WTC11 (cell line): ENCODE measurements around the gene CEP85L. TPM values are rescaled to one million over a fixed set of nuclear protein-coding genes. Genes with fewer than 3 reads are reported as not detected.

ENCODE experiments used
- ATAC-seq: fragments of 200-7000 bp; cut with Tn5 transposase; 2 replicates; pipeline ENCODE4 v1.10.0; 2021; ENCODE audit warnings: mild to moderate bottlenecking, moderate library complexity
- CTCF ChIA-PET: fragments of 300-600 bp; sonication (Branson Sonifier 250); formaldehyde crosslinking; loops from one replicate; lab custom pipeline; 2021; ENCODE audit warnings: antibody characterized with exemption; lab: Charles Lee
- POLR2A ChIA-PET: fragments of 350-600 bp; sonication (Branson Sonifier 250); formaldehyde crosslinking; loops from one replicate; lab custom pipeline; 2021; ENCODE audit warnings: antibody characterized with exemption; lab: Charles Lee
- DNase-seq: peaks from one replicate; pipeline ENCODE4 v3.0.0; 2021; ENCODE audit warnings: low spot score
- H3K27ac Mint-ChIP-seq: 2 replicates; pipeline ENCODE4 v1.8.0; 2021; ENCODE audit warnings: mixed read lengths
- H3K27me3 Mint-ChIP-seq: 2 replicates; pipeline ENCODE4 v1.8.0; 2021; ENCODE audit warnings: low read depth, mild to moderate bottlenecking, moderate library complexity, mixed read lengths
- H3K36me3 Mint-ChIP-seq: 2 replicates; pipeline ENCODE4 v1.8.0; 2021; ENCODE audit warnings: mixed read lengths
- H3K4me1 Mint-ChIP-seq: 2 replicates; pipeline ENCODE4 v1.8.0; 2022; ENCODE audit warnings: mixed read lengths
- H3K4me3 Mint-ChIP-seq: 2 replicates; pipeline ENCODE4 v1.8.0; 2021; ENCODE audit warnings: mild to moderate bottlenecking, moderate library complexity, mixed read lengths
- H3K9me3 Mint-ChIP-seq: 2 replicates; pipeline ENCODE4 v1.8.0; 2021; ENCODE audit warnings: mixed read lengths
- ATF2 ChIP-seq: sonication (generic); formaldehyde crosslinking; IDR thresholded peaks from 2 replicates; pipeline ENCODE4 v1.8.1; 2022; ENCODE audit warnings: low read depth, missing genetic modification reagents, borderline replicate concordance
- ATF3 ChIP-seq: sonication (generic); formaldehyde crosslinking; conservative IDR thresholded peaks from 2 replicates; pipeline ENCODE4 v1.8.1; 2022; ENCODE audit warnings: mild to moderate bottlenecking, missing genetic modification reagents
- ETV6 ChIP-seq: sonication (generic); formaldehyde crosslinking; IDR thresholded peaks from 2 replicates; pipeline ENCODE4 v1.8.1; 2022; ENCODE audit warnings: mild to moderate bottlenecking, missing genetic modification reagents
- NFATC4 ChIP-seq: fragments of 250-450 bp; sonication (Bioruptor Pico); IDR thresholded peaks from 2 replicates; pipeline ENCODE4 v1.9.0; 2021; ENCODE audit warnings: mild to moderate bottlenecking
- NFYB ChIP-seq: sonication (generic); formaldehyde crosslinking; conservative IDR thresholded peaks from 2 replicates; pipeline ENCODE4 v1.8.0; 2022; ENCODE audit warnings: low read depth, missing genetic modification reagents
- NR3C1 ChIP-seq: sonication (generic); formaldehyde crosslinking; conservative IDR thresholded peaks from 2 replicates; pipeline ENCODE4 v1.8.1; 2023; ENCODE audit warnings: low read depth, mild to moderate bottlenecking, missing genetic modification reagents
- OVOL2 ChIP-seq: fragments of 250-450 bp; sonication (Bioruptor Pico); IDR thresholded peaks from 2 replicates; pipeline ENCODE4 v1.9.0; 2021; ENCODE audit warnings: mild to moderate bottlenecking, borderline replicate concordance
- PRRX2 ChIP-seq: fragments of 250-450 bp; sonication (Bioruptor Pico); IDR thresholded peaks from 2 replicates; pipeline ENCODE4 v1.8.0; 2021; ENCODE audit warnings: mild to moderate bottlenecking
- RELA ChIP-seq: sonication (generic); formaldehyde crosslinking; IDR thresholded peaks from 2 replicates; pipeline ENCODE4 v1.8.1; 2022; ENCODE audit warnings: missing genetic modification reagents, mild to moderate bottlenecking, borderline replicate concordance
- RORB ChIP-seq: fragments of 250-450 bp; sonication (Bioruptor Pico); IDR thresholded peaks from 2 replicates; pipeline ENCODE4 v1.9.0; 2021; ENCODE audit warnings: mild to moderate bottlenecking
- SMAD4 ChIP-seq: sonication (generic); formaldehyde crosslinking; IDR thresholded peaks from 2 replicates; pipeline ENCODE4 v1.8.0; 2022; ENCODE audit warnings: mild to moderate bottlenecking, missing genetic modification reagents
- TEAD1 ChIP-seq: sonication (generic); formaldehyde crosslinking; IDR thresholded peaks from 2 replicates; pipeline ENCODE4 v1.8.0; 2022; ENCODE audit warnings: mild to moderate bottlenecking, missing genetic modification reagents
- USF2 ChIP-seq: sonication (generic); formaldehyde crosslinking; IDR thresholded peaks from 2 replicates; pipeline ENCODE4 v1.8.1; 2023; ENCODE audit warnings: mild to moderate bottlenecking, missing genetic modification reagents, moderate library complexity
- ZNF317 ChIP-seq: sonication (generic); formaldehyde crosslinking; IDR thresholded peaks from 2 replicates; pipeline ENCODE4 v1.8.1; 2023; ENCODE audit warnings: low read depth, mild to moderate bottlenecking, moderate library complexity, missing genetic modification reagents, borderline replicate concordance
- ZNF396 ChIP-seq: fragments of 250-450 bp; sonication (Bioruptor Pico); IDR thresholded peaks from 2 replicates; pipeline ENCODE4 v1.8.0; 2021; ENCODE audit warnings: mild to moderate bottlenecking, moderate library complexity, borderline replicate concordance
- ZNF423 ChIP-seq: fragments of 250-450 bp; sonication (Bioruptor Pico); IDR thresholded peaks from 2 replicates; pipeline ENCODE4 v2.1.2; 2022; ENCODE audit warnings: mild to moderate bottlenecking, moderate library complexity
- ZNF512 ChIP-seq: sonication (generic); formaldehyde crosslinking; IDR thresholded peaks from 2 replicates; pipeline ENCODE4 v1.8.1; 2022; ENCODE audit warnings: missing genetic modification reagents, borderline replicate concordance
- total RNA-seq: library from RNA; stranded (reverse); gene quantifications from 3 replicates; pipeline ENCODE4 v1.2.3, GENCODE V29; 2021
- TF ChIP-seq, protein P1 (sequence below): sonication (generic); formaldehyde crosslinking; conservative IDR thresholded peaks from 2 replicates; pipeline ENCODE4 v1.8.1; 2023; ENCODE audit warnings: mild to moderate bottlenecking, low read depth, missing genetic modification reagents, moderate library complexity
- TF ChIP-seq, protein P2 (sequence below): sonication (generic); formaldehyde crosslinking; IDR thresholded peaks from 2 replicates; pipeline ENCODE4 v1.8.1; 2022; ENCODE audit warnings: mild to moderate bottlenecking, missing genetic modification reagents, moderate library complexity, borderline replicate concordance
- TF ChIP-seq, protein P3 (sequence below): sonication (generic); formaldehyde crosslinking; IDR thresholded peaks from 2 replicates; pipeline ENCODE4 v1.8.0; 2023; ENCODE audit warnings: mild to moderate bottlenecking, missing genetic modification reagents
- TF ChIP-seq, protein P4 (sequence below): sonication (generic); formaldehyde crosslinking; IDR thresholded peaks from 2 replicates; pipeline ENCODE4 v1.8.1; 2023; ENCODE audit warnings: mild to moderate bottlenecking, moderate library complexity, missing genetic modification reagents

The CEP85L gene
- total RNA-seq, 1 experiment from 2014 or later = 32.5 TPM

GRCh38 chr6:118577972-118578371 is 73.4 kb downstream of the CEP85L start (continued):
- TF ChIP-seq ZNF512 (CRISPR knock-in tag) (no peak), RELA (CRISPR knock-in tag) (no peak), OVOL2 (CRISPR knock-in tag) (no peak), NFATC4 (no peak), USF2 (CRISPR knock-in tag) (no peak), PRRX2 (no peak), NR3C1 (CRISPR knock-in tag) (no peak)
- TF ChIP-seq, protein P1, sequence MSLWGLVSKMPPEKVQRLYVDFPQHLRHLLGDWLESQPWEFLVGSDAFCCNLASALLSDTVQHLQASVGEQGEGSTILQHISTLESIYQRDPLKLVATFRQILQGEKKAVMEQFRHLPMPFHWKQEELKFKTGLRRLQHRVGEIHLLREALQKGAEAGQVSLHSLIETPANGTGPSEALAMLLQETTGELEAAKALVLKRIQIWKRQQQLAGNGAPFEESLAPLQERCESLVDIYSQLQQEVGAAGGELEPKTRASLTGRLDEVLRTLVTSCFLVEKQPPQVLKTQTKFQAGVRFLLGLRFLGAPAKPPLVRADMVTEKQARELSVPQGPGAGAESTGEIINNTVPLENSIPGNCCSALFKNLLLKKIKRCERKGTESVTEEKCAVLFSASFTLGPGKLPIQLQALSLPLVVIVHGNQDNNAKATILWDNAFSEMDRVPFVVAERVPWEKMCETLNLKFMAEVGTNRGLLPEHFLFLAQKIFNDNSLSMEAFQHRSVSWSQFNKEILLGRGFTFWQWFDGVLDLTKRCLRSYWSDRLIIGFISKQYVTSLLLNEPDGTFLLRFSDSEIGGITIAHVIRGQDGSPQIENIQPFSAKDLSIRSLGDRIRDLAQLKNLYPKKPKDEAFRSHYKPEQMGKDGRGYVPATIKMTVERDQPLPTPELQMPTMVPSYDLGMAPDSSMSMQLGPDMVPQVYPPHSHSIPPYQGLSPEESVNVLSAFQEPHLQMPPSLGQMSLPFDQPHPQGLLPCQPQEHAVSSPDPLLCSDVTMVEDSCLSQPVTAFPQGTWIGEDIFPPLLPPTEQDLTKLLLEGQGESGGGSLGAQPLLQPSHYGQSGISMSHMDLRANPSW (CRISPR knock-in tag) = no peak

GRCh38 chr6:118574051-118574865 is 77.1 kb downstream of the CEP85L start:
- DNase-seq = no peak
- CTCF ChIA-PET = no interaction called here
- TF ChIP-seq, protein P2, sequence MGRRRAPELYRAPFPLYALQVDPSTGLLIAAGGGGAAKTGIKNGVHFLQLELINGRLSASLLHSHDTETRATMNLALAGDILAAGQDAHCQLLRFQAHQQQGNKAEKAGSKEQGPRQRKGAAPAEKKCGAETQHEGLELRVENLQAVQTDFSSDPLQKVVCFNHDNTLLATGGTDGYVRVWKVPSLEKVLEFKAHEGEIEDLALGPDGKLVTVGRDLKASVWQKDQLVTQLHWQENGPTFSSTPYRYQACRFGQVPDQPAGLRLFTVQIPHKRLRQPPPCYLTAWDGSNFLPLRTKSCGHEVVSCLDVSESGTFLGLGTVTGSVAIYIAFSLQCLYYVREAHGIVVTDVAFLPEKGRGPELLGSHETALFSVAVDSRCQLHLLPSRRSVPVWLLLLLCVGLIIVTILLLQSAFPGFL (CRISPR knock-in tag) = no peak
- no peak for TF ChIP-seq ATF3 (CRISPR knock-in tag)
- no peak for TF ChIP-seq SMAD4
- no peak for TF ChIP-seq RELA (CRISPR knock-in tag)
- no peak for TF ChIP-seq ZNF317 (CRISPR knock-in tag)
- TF ChIP-seq ETV6 = no peak
- no peak for TF ChIP-seq ATF2 (CRISPR knock-in tag)
- TF ChIP-seq, protein P3, sequence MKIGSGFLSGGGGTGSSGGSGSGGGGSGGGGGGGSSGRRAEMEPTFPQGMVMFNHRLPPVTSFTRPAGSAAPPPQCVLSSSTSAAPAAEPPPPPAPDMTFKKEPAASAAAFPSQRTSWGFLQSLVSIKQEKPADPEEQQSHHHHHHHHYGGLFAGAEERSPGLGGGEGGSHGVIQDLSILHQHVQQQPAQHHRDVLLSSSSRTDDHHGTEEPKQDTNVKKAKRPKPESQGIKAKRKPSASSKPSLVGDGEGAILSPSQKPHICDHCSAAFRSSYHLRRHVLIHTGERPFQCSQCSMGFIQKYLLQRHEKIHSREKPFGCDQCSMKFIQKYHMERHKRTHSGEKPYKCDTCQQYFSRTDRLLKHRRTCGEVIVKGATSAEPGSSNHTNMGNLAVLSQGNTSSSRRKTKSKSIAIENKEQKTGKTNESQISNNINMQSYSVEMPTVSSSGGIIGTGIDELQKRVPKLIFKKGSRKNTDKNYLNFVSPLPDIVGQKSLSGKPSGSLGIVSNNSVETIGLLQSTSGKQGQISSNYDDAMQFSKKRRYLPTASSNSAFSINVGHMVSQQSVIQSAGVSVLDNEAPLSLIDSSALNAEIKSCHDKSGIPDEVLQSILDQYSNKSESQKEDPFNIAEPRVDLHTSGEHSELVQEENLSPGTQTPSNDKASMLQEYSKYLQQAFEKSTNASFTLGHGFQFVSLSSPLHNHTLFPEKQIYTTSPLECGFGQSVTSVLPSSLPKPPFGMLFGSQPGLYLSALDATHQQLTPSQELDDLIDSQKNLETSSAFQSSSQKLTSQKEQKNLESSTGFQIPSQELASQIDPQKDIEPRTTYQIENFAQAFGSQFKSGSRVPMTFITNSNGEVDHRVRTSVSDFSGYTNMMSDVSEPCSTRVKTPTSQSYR (CRISPR knock-in tag) = no peak
- TF ChIP-seq RORB = no peak
- no peak for TF ChIP-seq TEAD1 (CRISPR knock-in tag)
- no peak for TF ChIP-seq NFYB (CRISPR knock-in tag)
- TF ChIP-seq, protein P4, sequence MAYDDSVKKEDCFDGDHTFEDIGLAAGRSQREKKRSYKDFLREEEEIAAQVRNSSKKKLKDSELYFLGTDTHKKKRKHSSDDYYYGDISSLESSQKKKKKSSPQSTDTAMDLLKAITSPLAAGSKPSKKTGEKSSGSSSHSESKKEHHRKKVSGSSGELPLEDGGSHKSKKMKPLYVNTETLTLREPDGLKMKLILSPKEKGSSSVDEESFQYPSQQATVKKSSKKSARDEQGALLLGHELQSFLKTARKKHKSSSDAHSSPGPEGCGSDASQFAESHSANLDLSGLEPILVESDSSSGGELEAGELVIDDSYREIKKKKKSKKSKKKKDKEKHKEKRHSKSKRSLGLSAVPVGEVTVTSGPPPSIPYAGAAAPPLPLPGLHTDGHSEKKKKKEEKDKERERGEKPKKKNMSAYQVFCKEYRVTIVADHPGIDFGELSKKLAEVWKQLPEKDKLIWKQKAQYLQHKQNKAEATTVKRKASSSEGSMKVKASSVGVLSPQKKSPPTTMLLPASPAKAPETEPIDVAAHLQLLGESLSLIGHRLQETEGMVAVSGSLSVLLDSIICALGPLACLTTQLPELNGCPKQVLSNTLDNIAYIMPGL (CRISPR knock-in tag) = no peak
- no peak for TF ChIP-seq ZNF423 (CRISPR knock-in tag)
- no peak for TF ChIP-seq ZNF396 (CRISPR knock-in tag)
- TF ChIP-seq NFATC4 = no peak

More at GRCh38 chr6:118574051-118574865, 77.1 kb downstream of the CEP85L start:
- Mint-ChIP-seq H3K36me3 (peaks cover 58% of the 10 kb centered on the region), H3K27ac (peak overlapping the region; percentile 93), H3K27me3 (peaks cover 2% of the 10 kb centered on the region; the same call in 1 of the 2 replicates), H3K9me3 (peaks cover 56% of the 10 kb centered on the region), H3K4me3 (peak overlapping the region; percentile 65), H3K4me1 (0 out of 2 replicates have a peak, but pooled peaks cover 7% of the 10 kb centered on the region)
- ATAC-seq = peak; percentile 77
- POLR2A ChIA-PET = interaction anchor here (0.7 kb wide), 1 partner anchor 635 kb away, joined by 4 read pairs; no protein-coding TSS in a partner anchor
